DMS53 (cell line): ENCODE measurements around the gene CNN2.
A peak's percentile ranks its signal among the peaks of the same experiment; 100 is the strongest.

Source experiments
- DNase-seq: peaks from one replicate; lab custom pipeline; 2025; lab: John Stamatoyannopoulos, UW

CNN2 gene

DNA sequence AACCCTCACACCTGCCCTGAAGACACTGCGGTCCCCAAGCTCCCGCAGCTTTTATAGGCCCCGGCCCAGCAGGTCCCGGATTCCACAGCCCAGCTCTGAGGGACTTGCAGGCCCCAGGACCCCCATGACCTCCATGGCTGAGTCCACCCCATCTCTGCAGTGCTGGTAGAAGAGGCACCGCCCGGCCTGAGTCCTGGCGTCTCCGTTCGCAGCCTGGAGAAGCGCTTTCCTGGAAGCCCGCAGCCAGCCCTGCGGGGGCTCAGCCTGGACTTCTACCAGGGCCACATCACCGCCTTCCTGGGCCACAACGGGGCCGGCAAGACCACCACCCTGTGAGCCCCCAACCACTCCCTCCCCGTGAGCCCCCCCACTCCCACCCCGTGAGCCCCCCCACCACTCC is 22.7 kb downstream of the CNN2 start:
- no peak for DNase-seq

DNA sequence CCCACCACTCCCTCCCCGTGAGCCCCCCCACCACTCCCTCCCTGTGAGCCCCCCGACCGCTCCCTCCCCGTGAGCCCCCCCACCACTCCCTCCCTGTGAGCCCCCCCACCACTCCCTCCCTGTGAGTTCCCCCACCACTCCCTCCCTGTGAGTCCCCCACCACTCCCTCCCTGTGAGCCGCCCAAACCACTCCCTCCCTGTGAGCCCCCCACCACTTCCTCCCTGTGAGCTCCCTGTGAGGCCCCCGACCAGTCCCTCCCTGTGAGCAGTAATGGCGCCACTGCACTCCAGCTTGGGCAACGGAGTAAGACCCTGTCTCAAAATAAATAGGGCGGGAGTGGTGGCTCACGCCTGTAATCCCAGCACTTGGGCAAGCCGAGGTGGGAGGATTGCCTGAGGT is 23.4 kb downstream of the CNN2 start:
- DNase-seq, result no peak

- DNase-seq, result no peak
Observed at GRCh38 chr19:1050989-1051788, 24.8 kb downstream of the CNN2 start.

DNA sequence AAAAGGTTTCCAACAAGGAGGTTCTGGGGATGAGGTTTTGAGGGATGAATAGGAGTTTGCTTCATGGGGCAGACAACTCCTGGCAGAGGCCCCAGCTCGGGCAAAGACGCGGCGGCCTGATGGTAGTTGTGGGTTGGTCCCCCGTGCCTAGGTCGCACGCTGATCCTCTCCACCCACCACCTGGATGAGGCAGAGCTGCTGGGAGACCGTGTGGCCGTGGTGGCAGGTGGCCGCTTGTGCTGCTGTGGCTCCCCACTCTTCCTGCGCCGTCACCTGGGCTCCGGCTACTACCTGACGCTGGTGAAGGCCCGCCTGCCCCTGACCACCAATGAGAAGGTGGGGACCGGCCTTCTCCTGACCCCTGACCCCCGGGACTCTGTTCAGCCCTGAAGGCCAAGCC is 25.4 kb downstream of the CNN2 start:
- DNase-seq, result no peak

GRCh38 chr19:1052349-1052975 is 26.1 kb downstream of the CNN2 start:
- no peak for DNase-seq

DNA sequence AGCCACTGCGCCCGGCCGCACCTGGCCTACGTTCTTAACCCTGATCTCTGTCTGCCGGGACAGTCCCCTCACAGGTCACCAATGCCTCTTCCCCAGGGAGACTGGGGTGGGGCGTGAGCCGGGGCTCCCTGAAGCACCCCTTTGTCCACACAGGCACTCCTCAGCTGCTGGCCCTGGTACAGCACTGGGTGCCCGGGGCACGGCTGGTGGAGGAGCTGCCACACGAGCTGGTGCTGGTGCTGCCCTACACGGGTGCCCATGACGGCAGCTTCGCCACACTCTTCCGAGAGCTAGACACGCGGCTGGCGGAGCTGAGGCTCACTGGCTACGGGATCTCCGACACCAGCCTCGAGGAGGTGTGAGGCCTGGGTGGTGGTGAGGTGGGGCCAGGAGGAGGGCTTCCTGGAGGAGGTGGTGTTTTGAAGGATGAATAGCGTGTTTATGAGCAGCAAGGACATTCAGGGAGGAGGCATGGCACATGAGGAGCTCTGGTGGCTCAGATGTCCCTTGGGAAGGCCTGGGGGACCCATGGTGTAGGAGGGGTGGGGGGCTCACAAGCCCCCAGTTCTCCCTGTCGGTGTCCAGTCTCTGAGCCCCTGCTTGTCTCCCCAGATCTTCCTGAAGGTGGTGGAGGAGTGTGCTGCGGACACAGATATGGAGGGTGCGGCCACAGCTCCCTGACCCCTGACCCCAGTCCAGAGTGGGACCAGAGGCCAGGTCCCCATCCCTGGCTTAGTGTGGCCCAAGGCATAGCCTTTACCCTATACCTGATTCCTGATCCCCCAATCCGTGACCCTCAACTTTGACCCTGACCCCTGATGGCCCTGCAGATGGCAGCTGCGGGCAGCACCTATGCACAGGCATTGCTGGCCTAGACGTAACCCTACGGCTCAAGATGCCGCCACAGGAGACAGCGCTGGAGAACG is 27.0 kb downstream of the CNN2 start:
- DNase-seq, result no peak

GRCh38 chr19:1054102-1055027 is 28.0 kb downstream of the CNN2 start:
- no peak for DNase-seq

DNA sequence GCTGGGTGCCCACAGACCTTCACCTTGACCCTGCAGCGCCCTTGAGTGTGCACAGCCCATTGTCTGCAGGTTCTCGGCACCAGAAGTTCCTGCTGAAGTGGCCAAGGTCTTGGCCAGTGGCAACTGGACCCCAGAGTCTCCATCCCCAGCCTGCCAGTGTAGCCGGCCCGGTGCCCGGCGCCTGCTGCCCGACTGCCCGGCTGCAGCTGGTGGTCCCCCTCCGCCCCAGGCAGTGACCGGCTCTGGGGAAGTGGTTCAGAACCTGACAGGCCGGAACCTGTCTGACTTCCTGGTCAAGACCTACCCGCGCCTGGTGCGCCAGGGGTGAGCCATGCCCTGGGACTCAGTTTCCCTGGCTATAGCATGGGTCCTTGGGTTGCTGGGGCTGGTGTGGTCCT is 28.6 kb downstream of the CNN2 start:
- DNase-seq, result no peak

DNA sequence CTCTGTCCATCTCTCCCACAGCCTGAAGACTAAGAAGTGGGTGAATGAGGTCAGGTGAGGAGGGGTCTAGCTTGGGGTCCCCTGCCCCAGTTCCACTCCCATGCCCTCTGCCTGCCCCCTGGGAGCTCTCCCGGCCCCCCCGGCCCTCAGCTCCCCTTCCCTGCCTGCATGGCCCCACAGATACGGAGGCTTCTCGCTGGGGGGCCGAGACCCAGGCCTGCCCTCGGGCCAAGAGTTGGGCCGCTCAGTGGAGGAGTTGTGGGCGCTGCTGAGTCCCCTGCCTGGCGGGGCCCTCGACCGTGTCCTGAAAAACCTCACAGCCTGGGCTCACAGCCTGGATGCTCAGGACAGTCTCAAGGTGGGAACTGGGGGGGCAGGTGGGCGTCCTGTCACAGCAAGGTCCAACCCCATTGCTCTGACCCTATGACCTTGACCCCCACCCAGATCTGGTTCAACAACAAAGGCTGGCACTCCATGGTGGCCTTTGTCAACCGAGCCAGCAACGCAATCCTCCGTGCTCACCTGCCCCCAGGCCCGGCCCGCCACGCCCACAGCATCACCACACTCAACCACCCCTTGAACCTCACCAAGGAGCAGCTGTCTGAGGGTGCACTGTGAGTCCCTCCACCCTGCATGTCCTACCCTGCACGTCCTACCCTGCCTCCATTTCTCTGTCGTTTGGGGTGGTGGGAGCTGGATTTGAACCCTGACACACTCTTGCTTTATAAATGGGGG is 29.6 kb downstream of the CNN2 start:
- DNase-seq, result no peak

GRCh38 chr19:1057176-1057855 is 30.9 kb downstream of the CNN2 start:
- DNase-seq, result peak; percentile 86

GRCh38 chr19:1058112-1058511 is 31.7 kb downstream of the CNN2 start:
- no peak for DNase-seq

GRCh38 chr19:1060689-1061088 is 34.3 kb downstream of the CNN2 start:
- DNase-seq, result no peak

DNA sequence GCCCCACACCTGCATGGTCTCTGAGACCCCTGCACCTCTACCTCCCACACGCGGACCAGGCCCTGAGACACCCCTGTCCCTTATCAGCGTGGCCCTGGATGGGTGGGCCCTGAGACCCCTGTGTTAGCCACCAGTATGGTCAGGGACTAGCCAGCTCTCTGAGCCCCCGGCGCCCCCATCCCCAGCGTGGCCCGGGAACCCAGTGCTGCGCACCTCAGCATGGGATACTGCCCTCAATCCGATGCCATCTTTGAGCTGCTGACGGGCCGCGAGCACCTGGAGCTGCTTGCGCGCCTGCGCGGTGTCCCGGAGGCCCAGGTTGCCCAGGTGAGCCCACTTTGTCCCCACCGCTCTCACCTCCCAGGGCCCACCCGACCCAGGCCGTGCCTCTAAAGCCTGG is 35.6 kb downstream of the CNN2 start:
- DNase-seq, result no peak

- DNase-seq, result no peak
Observed at GRCh38 chr19:1062387-1063029, 36.1 kb downstream of the CNN2 start.

DNA sequence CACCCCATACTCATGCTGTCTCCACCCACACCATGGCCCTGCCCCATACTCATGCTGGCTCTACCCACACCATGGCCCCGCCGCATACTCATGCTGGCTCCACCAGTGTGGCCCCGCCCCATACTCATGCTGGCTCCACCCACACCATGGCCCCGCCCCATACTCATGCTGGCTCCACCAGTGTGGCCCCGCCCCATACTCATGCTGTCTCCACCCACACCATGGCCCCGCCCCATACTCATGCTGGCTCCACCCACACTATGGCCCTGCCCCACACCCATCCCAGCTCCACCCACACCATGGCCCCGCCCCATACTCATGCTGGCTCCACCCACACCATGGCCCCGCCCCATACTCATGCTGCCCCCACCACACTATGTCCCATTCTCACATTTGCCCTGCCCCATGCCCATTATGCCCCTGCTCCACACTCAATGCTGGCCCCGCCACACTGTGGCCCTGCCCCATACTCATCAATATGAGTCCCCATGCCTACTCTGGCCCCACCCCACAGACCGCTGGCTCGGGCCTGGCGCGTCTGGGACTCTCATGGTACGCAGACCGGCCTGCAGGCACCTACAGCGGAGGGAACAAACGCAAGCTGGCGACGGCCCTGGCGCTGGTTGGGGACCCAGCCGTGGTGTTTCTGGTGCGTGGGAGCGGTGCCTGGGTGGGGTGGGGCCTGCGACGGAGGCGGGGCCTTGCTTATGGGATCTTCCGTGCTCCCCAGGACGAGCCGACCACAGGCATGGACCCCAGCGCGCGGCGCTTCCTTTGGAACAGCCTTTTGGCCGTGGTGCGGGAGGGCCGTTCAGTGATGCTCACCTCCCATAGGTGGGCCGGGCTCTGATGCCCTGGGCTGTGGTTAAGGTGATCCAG is 36.9 kb downstream of the CNN2 start:
- peak; percentile 56 for DNase-seq

GRCh38 chr19:1063909-1064660 is 37.7 kb downstream of the CNN2 start:
- DNase-seq, result peak; percentile 55

GRCh38 chr19:1064661-1065605 is 38.5 kb downstream of the CNN2 start:
- peak; percentile 83 for DNase-seq
